ENCODE data around the gene FILIP1L.

Gene FILIP1L

DNA sequence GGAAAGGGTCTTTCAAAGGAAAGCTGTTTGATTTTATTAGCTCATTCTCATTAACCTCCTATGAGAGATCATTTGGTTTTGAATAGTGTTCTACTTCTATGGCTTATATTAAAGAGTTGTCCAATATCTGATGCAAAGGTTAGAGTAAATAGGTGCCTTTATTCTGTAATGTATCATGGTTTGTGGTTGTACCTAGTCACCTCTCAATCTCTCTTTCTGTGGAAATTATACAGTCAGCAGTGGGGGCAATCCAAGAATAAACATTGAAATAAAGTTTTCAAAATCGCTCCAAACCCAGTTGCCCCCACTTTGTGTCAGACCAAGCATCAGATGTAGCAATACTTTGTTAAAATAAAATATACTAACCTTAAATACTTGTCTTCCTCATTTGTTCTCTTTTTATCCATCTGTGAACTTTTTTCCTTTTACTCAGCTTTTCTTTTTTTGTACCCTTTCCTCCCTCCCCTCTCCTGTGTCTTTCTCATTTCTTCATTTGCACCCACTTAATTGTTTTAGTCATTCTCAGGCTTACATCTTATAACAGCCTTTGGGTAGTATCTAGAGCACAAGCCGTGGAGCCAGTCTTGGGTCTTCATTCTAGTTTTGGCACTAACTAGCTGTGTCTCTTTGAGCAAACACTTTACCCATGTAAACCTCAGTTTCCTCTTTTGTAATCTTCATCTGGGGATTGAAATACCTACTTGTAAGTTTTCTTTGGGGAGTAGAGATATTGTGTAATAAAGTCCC lies 279.9 kb downstream of the FILIP1L start:
- no peaks in the 10 kb centered on the region for H3K9me3 ChIP-seq (ENCODE audit: control insufficient read depth, insufficient read depth, low read depth, low read length)
- H3K9ac ChIP-seq (ENCODE audit: low read length): no peak overlapping the region
- H3K27me3 ChIP-seq (ENCODE audit: control insufficient read depth, insufficient read depth, low read length): no peaks in the 10 kb centered on the region
- no peak overlapping the region for H3K27ac ChIP-seq (ENCODE audit: low read depth, low read length)
- no peaks in the 10 kb centered on the region for H3K36me3 ChIP-seq (ENCODE audit: control insufficient read depth, insufficient read depth, low read length)
- H3K4me3 ChIP-seq (ENCODE audit: low read depth, low read length): no peak overlapping the region
- 0 out of 2 replicates have a peak, but pooled peaks cover 2% of the 10 kb centered on the region for H3K4me1 ChIP-seq (ENCODE audit: control insufficient read depth, insufficient read depth, low read length)

DNA sequence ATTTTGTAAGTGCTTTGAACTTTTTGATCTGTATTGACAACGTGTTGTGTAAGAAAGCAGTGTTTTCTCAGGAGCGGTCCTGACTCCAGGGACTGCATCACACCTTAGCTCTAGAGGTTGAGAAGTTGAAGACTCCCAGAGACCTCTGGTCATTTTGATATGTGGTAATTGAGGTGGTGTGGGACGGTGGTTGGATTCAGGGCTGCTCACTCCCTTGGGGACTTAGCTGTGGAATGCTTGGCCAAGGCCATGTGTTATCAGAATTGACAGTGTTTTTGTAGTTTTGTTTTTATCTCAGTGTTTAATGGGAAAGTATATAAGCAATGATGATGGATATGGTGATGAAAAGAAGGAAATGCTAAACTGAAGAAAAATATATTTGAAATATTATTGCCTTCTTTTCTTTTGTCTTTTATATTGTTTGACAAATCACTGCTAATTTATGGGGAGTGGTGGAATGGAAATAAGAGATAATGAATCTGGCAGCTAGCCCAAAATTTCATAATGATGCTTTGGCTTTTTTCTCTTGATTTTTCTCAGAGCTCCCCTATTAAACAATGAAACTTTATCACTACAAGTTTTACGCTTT lies 280.6 kb downstream of the FILIP1L start:
- Histone ChIP-seq H3K4me3 (ENCODE audit: low read depth, low read length) (no peak overlapping the region), H3K36me3 (ENCODE audit: control insufficient read depth, insufficient read depth, low read length) (no peaks in the 10 kb centered on the region), H3K9ac (ENCODE audit: low read length) (no peak overlapping the region)

DNA sequence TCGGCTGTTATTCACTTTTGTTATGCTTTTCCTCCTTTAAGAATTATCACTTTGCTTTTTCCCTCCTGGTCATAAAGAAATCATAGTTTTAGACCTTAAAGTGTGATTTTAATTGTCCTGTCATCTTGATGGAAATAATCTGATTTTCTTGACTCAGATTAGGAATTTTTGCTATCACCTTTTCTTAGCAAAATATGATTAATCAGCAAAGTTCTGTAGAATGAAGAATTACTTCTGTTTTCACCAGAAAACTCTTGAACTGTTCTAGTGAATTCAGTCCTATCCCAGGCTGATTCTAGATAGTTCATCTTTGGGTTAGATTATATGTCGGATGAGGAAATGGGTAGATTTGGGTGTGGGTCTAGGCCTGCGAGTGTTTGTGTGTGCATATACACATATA lies 284.5 kb downstream of the FILIP1L start:
- Histone ChIP-seq H3K9me3 (ENCODE audit: control insufficient read depth, insufficient read depth, low read depth, low read length) (no peaks in the 10 kb centered on the region), H3K9ac (ENCODE audit: low read length) (no peak overlapping the region), H3K4me1 (ENCODE audit: control insufficient read depth, insufficient read depth, low read length) (0 out of 2 replicates have a peak, but pooled peaks cover 2% of the 10 kb centered on the region), H3K36me3 (ENCODE audit: control insufficient read depth, insufficient read depth, low read length) (no peaks in the 10 kb centered on the region), H3K27ac (ENCODE audit: low read depth, low read length) (no peak overlapping the region), H3K27me3 (ENCODE audit: control insufficient read depth, insufficient read depth, low read length) (no peaks in the 10 kb centered on the region), H3K4me3 (ENCODE audit: low read depth, low read length) (no peak overlapping the region)

More for the DNA sequence above, 280.6 kb downstream of the FILIP1L start:
- Histone ChIP-seq H3K4me1 (ENCODE audit: control insufficient read depth, insufficient read depth, low read length) (0 out of 2 replicates have a peak, but pooled peaks cover 2% of the 10 kb centered on the region), H3K9me3 (ENCODE audit: control insufficient read depth, insufficient read depth, low read depth, low read length) (no peaks in the 10 kb centered on the region), H3K27ac (ENCODE audit: low read depth, low read length) (no peak overlapping the region), H3K27me3 (ENCODE audit: control insufficient read depth, insufficient read depth, low read length) (no peaks in the 10 kb centered on the region)

DNA sequence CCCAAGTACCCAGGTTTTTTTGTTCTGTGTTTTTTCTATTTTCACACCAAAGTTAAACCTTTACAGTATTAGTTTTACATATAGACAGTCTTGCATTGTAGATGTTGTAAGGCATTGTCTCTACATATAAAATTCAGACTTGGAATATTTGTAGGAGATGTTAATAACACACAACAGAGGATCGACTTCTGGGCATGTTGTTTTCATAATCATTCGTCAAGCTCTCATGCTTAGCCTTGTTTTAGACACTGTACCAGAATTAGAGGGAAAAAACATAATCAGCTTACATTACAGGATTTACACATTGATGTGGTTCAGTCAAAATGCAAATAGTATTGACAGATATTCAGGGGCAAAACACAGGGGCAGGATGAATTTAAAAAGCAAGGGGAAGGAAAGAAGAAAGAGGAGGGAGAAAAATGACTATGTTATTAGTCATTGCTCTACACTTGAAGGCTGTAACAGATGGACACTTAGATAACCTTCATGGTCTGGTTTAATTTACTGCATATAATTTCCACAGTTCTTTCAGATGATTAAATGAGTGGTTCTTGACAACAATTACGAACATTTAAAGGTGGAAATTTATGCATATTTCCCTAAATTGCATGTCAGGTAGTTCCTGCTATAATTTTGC lies 289.2 kb downstream of the FILIP1L start:
- Histone ChIP-seq H3K27ac (ENCODE audit: low read depth, low read length) (no peak overlapping the region), H3K4me1 (ENCODE audit: control insufficient read depth, insufficient read depth, low read length) (peaks cover 5% of the 10 kb centered on the region; the same call in 1 of the 2 replicates), H3K4me3 (ENCODE audit: low read depth, low read length) (no peak overlapping the region), H3K9me3 (ENCODE audit: control insufficient read depth, insufficient read depth, low read depth, low read length) (no peaks in the 10 kb centered on the region), H3K27me3 (ENCODE audit: control insufficient read depth, insufficient read depth, low read length) (no peaks in the 10 kb centered on the region), H3K9ac (ENCODE audit: low read length) (no peak overlapping the region), H3K36me3 (ENCODE audit: control insufficient read depth, insufficient read depth, low read length) (no peaks in the 10 kb centered on the region)

DNA sequence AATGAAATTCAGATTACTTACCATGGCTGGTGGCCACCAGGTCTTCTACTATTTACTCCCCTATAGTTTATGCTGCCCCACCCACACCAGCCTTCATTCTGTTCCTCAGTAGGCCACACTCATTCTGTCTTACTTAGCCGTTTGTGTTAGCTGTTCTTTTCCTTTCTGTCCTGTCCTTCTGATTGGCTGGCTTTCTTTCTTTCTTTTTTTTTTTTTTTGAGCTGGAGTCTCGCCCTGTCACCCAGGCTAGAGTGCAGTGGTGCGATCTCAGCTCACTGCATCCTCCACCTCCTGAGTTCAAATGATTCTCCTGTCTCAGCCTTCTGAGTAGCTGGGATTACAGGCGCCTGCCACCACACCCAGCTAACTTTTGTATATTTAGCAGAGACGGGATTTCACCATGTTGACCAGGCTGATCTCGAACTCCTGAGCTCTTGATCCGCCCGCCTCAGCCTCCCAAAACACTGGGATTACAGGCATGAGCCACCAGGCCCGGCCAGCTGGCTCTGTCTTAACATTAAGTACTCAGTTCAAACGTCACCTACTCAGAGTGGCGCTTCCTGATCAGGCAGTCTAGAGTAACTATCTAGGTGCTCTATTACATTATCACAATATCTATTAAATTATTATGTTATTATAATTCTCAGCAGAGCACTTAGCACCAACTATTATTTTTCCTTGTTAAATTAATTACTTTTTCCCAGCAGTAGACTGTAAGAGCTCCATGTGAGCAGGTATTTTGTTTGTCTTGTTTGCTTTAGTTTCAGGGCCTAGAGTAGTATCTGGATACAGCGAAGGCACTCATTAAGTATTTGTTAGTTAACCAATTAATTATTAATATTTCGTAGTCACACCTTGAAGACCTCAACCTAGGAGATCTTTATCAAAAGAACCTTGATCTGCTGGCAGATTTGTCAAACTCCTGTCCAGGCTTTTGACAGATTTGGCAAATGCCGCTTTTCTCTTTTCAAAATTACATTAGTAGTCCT lies 290.3 kb downstream of the FILIP1L start:
- Histone ChIP-seq H3K9me3 (ENCODE audit: control insufficient read depth, insufficient read depth, low read depth, low read length) (no peaks in the 10 kb centered on the region), H3K36me3 (ENCODE audit: control insufficient read depth, insufficient read depth, low read length) (no peaks in the 10 kb centered on the region), H3K9ac (ENCODE audit: low read length) (no peak overlapping the region), H3K4me1 (ENCODE audit: control insufficient read depth, insufficient read depth, low read length) (peaks cover 5% of the 10 kb centered on the region; the same call in 1 of the 2 replicates), H3K27me3 (ENCODE audit: control insufficient read depth, insufficient read depth, low read length) (no peaks in the 10 kb centered on the region), H3K27ac (ENCODE audit: low read depth, low read length) (no peak overlapping the region), H3K4me3 (ENCODE audit: low read depth, low read length) (no peak overlapping the region)

DNA sequence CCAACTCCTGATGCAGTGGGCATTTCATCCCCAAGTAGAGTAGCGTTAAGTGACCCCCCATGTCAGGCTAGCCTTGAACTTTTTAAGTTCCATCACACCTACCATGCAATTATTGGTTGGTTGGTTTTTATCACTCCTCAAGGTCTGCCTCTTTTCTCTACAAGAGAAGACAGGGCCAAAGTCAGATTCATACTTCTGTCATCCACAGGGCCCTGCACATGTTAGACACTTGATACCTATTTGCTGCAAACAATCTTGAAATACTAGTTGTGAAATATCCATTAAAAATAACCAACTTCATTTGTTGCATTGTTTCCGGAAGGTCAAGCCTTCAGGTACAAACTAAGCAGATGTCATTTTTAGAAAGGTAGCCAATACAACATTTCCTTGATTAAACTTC lies 295.5 kb downstream of the FILIP1L start:
- Histone ChIP-seq H3K27me3 (ENCODE audit: control insufficient read depth, insufficient read depth, low read length) (no peaks in the 10 kb centered on the region), H3K4me3 (ENCODE audit: low read depth, low read length) (peak overlapping the region; percentile 92), H3K4me1 (ENCODE audit: control insufficient read depth, insufficient read depth, low read length) (peaks cover 10% of the 10 kb centered on the region), H3K27ac (ENCODE audit: low read depth, low read length) (no peak overlapping the region), H3K9ac (ENCODE audit: low read length) (no peak overlapping the region), H3K9me3 (ENCODE audit: control insufficient read depth, insufficient read depth, low read depth, low read length) (no peaks in the 10 kb centered on the region), H3K36me3 (ENCODE audit: control insufficient read depth, insufficient read depth, low read length) (no peaks in the 10 kb centered on the region)

DNA sequence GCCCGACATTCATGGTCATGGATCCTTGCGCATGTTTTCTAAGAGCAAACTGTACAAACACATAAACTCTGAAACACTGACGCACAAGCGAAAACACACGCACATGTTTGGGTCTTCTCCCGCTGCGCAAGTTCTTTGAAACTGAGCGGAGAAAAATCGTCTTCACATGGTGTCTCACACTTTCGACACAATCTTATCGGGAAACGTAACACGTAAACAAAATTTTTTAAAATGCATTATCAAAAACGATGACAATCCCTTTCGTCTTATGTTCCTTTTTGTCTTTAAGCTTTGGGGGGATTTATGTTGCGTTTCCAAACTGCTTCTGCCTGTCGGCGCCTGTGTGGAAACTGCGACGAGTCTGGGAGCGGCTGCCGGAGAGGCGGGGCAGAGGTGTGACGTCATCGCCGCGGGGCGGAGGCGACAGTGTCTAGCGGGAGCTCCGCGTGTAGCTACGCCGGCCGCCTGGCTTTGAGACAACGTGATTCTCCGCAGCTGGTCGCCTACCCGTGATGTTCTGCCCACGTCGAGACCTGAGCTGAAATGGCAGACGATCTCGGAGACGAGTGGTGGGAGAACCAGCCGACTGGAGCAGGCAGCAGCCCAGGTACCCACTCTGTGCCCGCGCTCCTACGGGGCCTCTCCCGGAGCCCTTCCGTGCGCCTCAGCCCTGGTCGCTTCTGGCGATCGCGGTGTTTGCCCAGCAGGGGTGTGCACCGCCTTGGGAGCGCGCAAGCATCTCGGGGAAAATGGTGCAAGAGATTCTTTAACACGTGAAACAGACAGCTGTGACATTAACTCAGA lies 296.7 kb downstream of the FILIP1L start, which contains the start of gene CMSS1:
TSS of gene CMSS1 (plus strand) at position 426 of the 804 bp plus-strand sequence.
- Histone ChIP-seq H3K27me3 (ENCODE audit: control insufficient read depth, insufficient read depth, low read length) (no peaks in the 10 kb centered on the region), H3K9me3 (ENCODE audit: control insufficient read depth, insufficient read depth, low read depth, low read length) (no peaks in the 10 kb centered on the region), H3K36me3 (ENCODE audit: control insufficient read depth, insufficient read depth, low read length) (no peaks in the 10 kb centered on the region), H3K4me3 (ENCODE audit: low read depth, low read length) (peak within 1 kb of the TSS; percentile 92), H3K9ac (ENCODE audit: low read length) (peak within 1 kb of the TSS; percentile 98), H3K4me1 (ENCODE audit: control insufficient read depth, insufficient read depth, low read length) (peaks cover 5% of the 10 kb centered on the region), H3K27ac (ENCODE audit: low read depth, low read length) (peak within 1 kb of the TSS; percentile 96)

DNA sequence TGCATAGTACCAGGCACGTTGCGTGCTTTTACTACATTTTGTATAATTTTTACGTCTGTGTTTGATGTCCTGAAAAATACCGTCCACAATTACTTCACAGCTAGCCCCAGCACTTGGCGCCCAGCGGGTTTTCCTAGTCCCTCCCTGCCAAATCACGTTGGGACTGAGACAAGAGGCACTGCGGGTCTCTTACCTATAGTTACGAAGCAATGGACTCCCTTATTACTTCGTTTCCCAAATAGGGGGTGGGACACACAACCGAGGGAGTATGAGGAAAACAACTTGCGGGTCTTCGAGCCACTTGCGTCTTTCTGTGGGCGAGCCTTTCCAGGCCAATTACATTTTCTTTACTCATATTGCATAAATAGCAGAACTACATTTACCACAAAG lies 297.3 kb downstream of the FILIP1L start:
- H3K27ac ChIP-seq (ENCODE audit: low read depth, low read length): peak overlapping the region; percentile 96

DNA sequence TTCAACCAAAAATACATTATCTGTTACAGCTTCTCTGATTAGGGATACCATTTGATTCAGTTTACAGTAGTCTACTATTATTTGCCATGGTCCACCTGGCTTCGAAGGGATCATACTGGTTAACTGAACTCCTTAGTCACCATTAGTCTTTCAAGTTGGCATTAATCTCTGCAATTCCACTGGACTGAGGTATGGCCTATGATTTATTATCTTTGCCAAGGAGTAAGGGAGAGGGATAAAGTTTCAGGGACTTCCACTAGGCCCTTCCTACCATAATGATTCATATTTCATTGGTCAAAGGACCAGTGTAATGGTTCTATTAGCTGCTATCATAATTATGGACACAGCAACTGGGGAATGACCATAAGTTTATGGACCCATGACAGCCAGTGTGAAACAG lies 303.9 kb downstream of the FILIP1L start:
- no peaks in the 10 kb centered on the region for H3K36me3 ChIP-seq (ENCODE audit: control insufficient read depth, insufficient read depth, low read length)
- H3K27ac ChIP-seq (ENCODE audit: low read depth, low read length): no peak overlapping the region
- peaks cover 11% of the 10 kb centered on the region for H3K9me3 ChIP-seq (ENCODE audit: control insufficient read depth, insufficient read depth, low read depth, low read length)
- H3K4me1 ChIP-seq (ENCODE audit: control insufficient read depth, insufficient read depth, low read length): no peaks in the 10 kb centered on the region
- no peak overlapping the region for H3K9ac ChIP-seq (ENCODE audit: low read length)
- H3K27me3 ChIP-seq (ENCODE audit: control insufficient read depth, insufficient read depth, low read length): no peaks in the 10 kb centered on the region
- H3K4me3 ChIP-seq (ENCODE audit: low read depth, low read length): no peak overlapping the region

More for the DNA sequence above, 297.3 kb downstream of the FILIP1L start:
- no peaks in the 10 kb centered on the region for H3K9me3 ChIP-seq (ENCODE audit: control insufficient read depth, insufficient read depth, low read depth, low read length)
- no peaks in the 10 kb centered on the region for H3K36me3 ChIP-seq (ENCODE audit: control insufficient read depth, insufficient read depth, low read length)
- H3K27me3 ChIP-seq (ENCODE audit: control insufficient read depth, insufficient read depth, low read length): no peaks in the 10 kb centered on the region
- peak overlapping the region; percentile 98 for H3K9ac ChIP-seq (ENCODE audit: low read length)
- peaks cover 5% of the 10 kb centered on the region for H3K4me1 ChIP-seq (ENCODE audit: control insufficient read depth, insufficient read depth, low read length)
- peak overlapping the region; percentile 92 for H3K4me3 ChIP-seq (ENCODE audit: low read depth, low read length)

DNA sequence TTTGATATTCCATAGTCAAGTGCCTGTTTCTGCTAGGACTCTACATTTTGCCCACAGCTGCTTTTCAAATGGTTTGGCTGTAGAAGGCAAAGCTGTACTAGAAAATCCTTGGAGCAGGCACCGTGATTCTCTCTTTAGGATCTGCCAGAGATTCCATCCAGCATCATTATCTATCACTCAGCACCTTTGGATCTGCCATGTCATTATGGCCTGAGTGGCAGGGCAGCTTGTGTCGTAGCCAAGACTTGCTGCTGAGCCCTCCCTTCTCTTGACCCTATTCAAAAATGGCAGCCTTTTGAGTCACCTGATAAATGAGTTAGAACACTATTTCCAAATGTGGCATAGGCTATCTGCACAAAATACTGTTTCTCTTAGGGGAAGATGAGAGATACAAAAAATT lies 304.7 kb downstream of the FILIP1L start:
- Histone ChIP-seq H3K27me3 (ENCODE audit: control insufficient read depth, insufficient read depth, low read length) (no peaks in the 10 kb centered on the region), H3K4me3 (ENCODE audit: low read depth, low read length) (no peak overlapping the region), H3K9ac (ENCODE audit: low read length) (no peak overlapping the region), H3K36me3 (ENCODE audit: control insufficient read depth, insufficient read depth, low read length) (no peaks in the 10 kb centered on the region), H3K4me1 (ENCODE audit: control insufficient read depth, insufficient read depth, low read length) (no peaks in the 10 kb centered on the region), H3K27ac (ENCODE audit: low read depth, low read length) (no peak overlapping the region), H3K9me3 (ENCODE audit: control insufficient read depth, insufficient read depth, low read depth, low read length) (peaks cover 19% of the 10 kb centered on the region)

Data from HUES6 (cell line).